Body of pancreas (tissue), 4 donors: ENCODE data around the gene BCO2.

Source experiments
- CTCF ChIP-seq, 7 experiments: fragments of 450-650 bp in 4 of 7; fragments of 200-600 bp in 3 of 7; sonication (generic) in 3 of 7; IDR thresholded peaks; one replicate each; pipeline ENCODE4 v1.5.1; 2016 to 2019; ENCODE audit warnings: antibody characterized with exemption in 7 of 7
- POLR2A ChIP-seq, 3 donors: fragments of 450-650 bp; IDR thresholded peaks; one replicate each; pipeline ENCODE4 v1.6.1; 2016; ENCODE audit warnings: antibody characterized with exemption in 3 of 3, mild to moderate bottlenecking in 2 of 3

GRCh38 chr11:112175599-112175952, 264 bp downstream of the BCO2 start:
- TF ChIP-seq CTCF (IDR thresholded peaks at IDR 0.05) (no peak), POLR2A (IDR thresholded peaks at IDR 0.05) (no peak)
